GM12891 (cell line): ENCODE measurements around the gene KLHL5.

Experiments
- POLR2A ChIP-seq: IDR thresholded peaks from 2 replicates; pipeline ENCODE4 v1.6.1; 2011; ENCODE audit warnings: low read depth, low read length, control low read depth
- TAF1 ChIP-seq: IDR thresholded peaks from 2 replicates; pipeline ENCODE4 v1.6.1; 2011; ENCODE audit warnings: low read depth, low read length, control low read depth

DNA sequence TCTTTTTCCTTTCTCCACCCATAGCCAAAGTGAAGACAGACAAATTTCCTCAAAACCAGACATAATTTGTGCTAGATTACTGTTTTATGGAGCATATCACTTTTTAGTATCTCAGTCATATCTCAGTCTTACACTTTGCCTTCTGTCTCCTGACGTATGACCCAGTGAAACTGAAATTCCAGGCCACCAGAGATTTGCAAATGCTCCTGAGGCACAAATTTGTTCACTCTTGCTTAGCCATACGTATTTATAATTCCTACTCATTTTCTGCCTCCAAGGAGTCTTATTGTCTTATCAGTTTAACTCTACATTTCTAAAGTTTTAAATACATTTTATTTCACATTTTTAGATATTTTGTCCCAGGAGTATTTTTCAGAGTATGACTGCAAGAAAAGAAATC is 39.8 kb upstream of the KLHL5 start:
- TF ChIP-seq POLR2A (no peak), TAF1 (no peak)
